Lung (tissue), 12 donors: ENCODE data around the gene IGLL1. TPM values are rescaled to one million over a fixed set of nuclear protein-coding genes. Genes with fewer than 3 reads are reported as not detected.

Source experiments
- ATAC-seq: fragments of 200-7000 bp; cut with Tn5 transposase; one replicate; pipeline ENCODE4 v1.9.1; 2020; ENCODE audit warnings: moderate number of reproducible peaks; ENCODE audit not compliant: insufficient read depth, low FRiP score
- DNase-seq, 3 donors: peaks; one replicate each; pipeline ENCODE4 v3.0.0-alpha.2; 2013 to 2017
- H3K27ac ChIP-seq, 2 donors: one replicate each; pipeline ENCODE4 v1.5.1; 2013; ENCODE audit warnings: mild to moderate bottlenecking in 2 of 2, moderate library complexity in 2 of 2, control low read depth in 1 of 2, inconsistent platforms in 1 of 2, low read depth in 1 of 2, low read length in 1 of 2
- H3K27me3 ChIP-seq, 3 donors: one replicate each; pipeline ENCODE4 v1.5.1; 2013; ENCODE audit warnings: low read length in 2 of 3; ENCODE audit not compliant: control insufficient read depth in 3 of 3, insufficient read depth in 3 of 3
- H3K36me3 ChIP-seq, 4 donors: one replicate each; pipeline ENCODE4 v1.5.1; 2013; ENCODE audit warnings: low read length in 4 of 4, mild to moderate bottlenecking in 1 of 4, moderate library complexity in 1 of 4; ENCODE audit not compliant: control insufficient read depth in 4 of 4, insufficient read depth in 4 of 4
- H3K4me1 ChIP-seq, 5 donors: one replicate each; pipeline ENCODE4 v1.5.1; 2013; ENCODE audit warnings: low read length in 5 of 5, mild to moderate bottlenecking in 2 of 5, moderate library complexity in 1 of 5; ENCODE audit not compliant: control insufficient read depth in 5 of 5, insufficient read depth in 5 of 5
- H3K4me3 ChIP-seq: one replicate; pipeline ENCODE4 v1.5.1; 2013; ENCODE audit warnings: mild to moderate bottlenecking, control low read depth, moderate library complexity
- H3K9ac ChIP-seq, 2 donors: one replicate each; pipeline ENCODE4 v1.5.1; 2013; ENCODE audit warnings: low read length in 2 of 2, control low read depth in 1 of 2; ENCODE audit not compliant: insufficient read depth in 1 of 2
- H3K9me3 ChIP-seq, 4 donors: one replicate each; pipeline ENCODE4 v1.5.1; 2013; ENCODE audit warnings: low read length in 3 of 4, mild to moderate bottlenecking in 1 of 4, moderate library complexity in 1 of 4; ENCODE audit not compliant: control insufficient read depth in 4 of 4, insufficient read depth in 3 of 4
- CTCF ChIP-seq: IDR thresholded peaks from 2 replicates; pipeline ENCODE4 v1.5.1; 2012; ENCODE audit warnings: mild to moderate bottlenecking; ENCODE audit errors: control extremely low read depth, extremely low read depth
- WGBS, 2 donors: extraction: QIAGEN DNeasy Blood & Tissue Kit; methylation state at CpG; one replicate each; pipeline ENCODE4 v1.1.7; 2013; 5-methylcytosine and 5-hydroxymethylcytosine counted together
- polyA plus RNA-seq, 2 donors: library from polyadenylated mRNA; stranded (reverse); fragments of 200-250 nt; gene quantifications; one replicate each; pipeline ENCODE4 v1.2.1, GENCODE V29; 2013
- total RNA-seq, 2 donors: library from RNA; depleted of rRNA in 1 of 2; stranded (reverse); fragments of >200 nt in 1 of 2; gene quantifications; one replicate each; pipeline ENCODE4 v1.2.1, GENCODE V29; 2014 to 2021
- donor health status: control.
- donor health status: control.
- donor health status: Bipolar disorder and iron deficiency.
- donor health status: healthy.
- donor health status: DM: yes; HTN: yes; CAD: no.

IGLL1 gene
- total and polyA plus RNA-seq, 4 donors, result 0.16 to 0.28 TPM; not detected in 2

DNA sequence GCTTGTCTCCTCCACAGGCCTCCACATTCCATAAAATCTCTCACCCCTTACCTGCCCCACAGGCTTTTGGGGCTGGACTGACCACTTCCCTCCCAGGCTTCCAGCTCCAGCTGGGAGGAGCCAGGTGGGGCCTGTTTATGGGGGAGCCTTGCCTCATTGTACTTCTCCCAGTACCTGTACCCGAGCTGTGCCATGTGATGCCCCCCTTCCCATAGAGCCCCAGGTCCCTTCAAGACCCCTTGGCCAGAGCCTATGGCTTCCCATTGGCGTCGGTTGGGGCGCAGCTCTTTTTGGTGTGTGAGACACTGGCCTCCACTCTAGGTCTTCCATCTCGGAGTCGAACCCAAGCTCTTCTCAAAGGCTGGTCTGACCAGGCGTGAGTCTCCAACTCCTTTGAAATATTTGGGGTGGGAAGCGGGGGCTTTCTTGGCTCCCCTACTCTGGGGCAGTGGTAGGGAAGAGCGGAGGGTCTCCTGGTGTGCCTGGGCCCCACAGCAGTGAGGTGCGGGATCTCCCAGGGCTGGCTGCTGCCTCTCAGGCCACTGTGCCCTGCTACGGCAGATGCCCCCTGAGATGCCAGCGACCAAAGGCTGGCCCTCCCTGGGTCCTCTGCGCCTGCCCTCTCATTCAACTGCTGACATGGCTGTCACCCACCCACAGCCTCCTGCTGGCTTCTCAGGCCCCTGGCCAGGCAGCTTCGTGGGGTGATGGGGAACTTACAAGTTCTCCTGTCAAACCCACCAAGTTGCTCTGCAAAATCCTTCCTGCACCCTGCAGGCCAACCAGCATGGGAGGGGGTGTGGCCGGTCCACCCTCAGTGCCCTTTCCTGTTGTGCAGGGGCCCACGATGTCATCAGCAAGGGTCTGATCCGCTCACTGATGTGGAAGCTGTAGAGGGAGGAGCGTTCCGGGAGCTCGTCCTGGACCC, 26.4 kb upstream of the IGLL1 start:
- Histone ChIP-seq H3K27ac (no peak overlapping the region), H3K9ac (no peak overlapping the region), H3K9me3 (no peaks in the 10 kb centered on the region), H3K36me3 (no peaks in the 10 kb centered on the region), H3K27me3 (no peaks in the 10 kb centered on the region), H3K4me1 (no peaks in the 10 kb centered on the region), H3K4me3 (no peak overlapping the region)
- no peak for TF ChIP-seq CTCF
- WGBS, 2 donors, result 84 to 90% methylated on average over 20 of the region's 20 CpGs
- no peak for ATAC-seq
- no peak for DNase-seq

DNA sequence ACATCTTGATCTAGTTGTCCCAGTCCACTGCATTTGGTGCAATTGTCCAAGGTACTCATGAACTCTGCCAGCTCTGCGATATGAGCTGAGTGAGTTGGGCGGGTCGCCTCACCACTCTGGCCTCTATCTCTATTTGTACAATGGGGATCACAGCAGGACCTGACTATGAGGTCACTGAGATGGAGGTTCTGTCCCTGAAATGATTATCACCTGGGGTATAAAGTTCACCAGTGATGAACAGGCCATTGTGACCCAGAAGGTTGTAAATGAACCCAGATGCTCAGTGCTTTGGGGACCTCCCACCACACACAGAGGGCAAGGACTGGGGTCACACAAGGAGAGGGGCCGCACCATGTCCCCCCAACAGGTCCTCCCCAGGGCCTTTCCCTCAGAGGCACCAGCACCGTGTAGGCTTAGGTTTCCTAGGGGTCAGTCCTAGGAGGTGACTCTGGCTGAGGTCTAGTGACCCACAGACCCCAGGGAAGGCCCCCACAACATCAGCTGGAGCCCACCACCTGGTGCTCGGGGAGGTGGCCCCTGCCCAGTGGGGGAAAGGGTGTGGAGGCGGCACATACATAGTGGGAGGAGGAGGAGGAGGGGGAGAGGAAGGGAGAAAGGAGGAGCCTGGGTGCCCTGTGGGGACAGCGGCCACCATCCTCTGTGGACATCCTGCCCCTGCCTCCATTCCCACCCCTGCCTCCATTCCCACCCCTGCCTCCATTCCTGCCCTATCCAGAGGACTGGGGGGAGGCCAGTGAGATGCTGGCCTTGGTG, 25.0 kb upstream of the IGLL1 start:
- H3K36me3 ChIP-seq, result no peaks in the 10 kb centered on the region
- no peak overlapping the region for H3K4me3 ChIP-seq
- WGBS, 2 donors, result 81 to 91% methylated on average over 7 to 8 of the region's 8 CpGs
- no peaks in the 10 kb centered on the region for H3K4me1 ChIP-seq
- H3K27ac ChIP-seq, result no peak overlapping the region
- H3K27me3 ChIP-seq, result no peaks in the 10 kb centered on the region
- no peak for TF ChIP-seq CTCF
- no peak overlapping the region for H3K9ac ChIP-seq
- DNase-seq (no peak), ATAC-seq (no peak)
- H3K9me3 ChIP-seq, result no peaks in the 10 kb centered on the region

GRCh38 chr22:23603266-23603665, 23.2 kb upstream of the IGLL1 start:
- Histone ChIP-seq H3K27me3 (no peaks in the 10 kb centered on the region), H3K9me3 (no peaks in the 10 kb centered on the region), H3K9ac (no peak overlapping the region), H3K36me3 (no peaks in the 10 kb centered on the region), H3K4me3 (no peak overlapping the region), H3K27ac (no peak overlapping the region), H3K4me1 (no peaks in the 10 kb centered on the region)
- DNase-seq (no peak), ATAC-seq (no peak)
- 80 to 92% methylated on average over 7 of the region's 7 CpGs for WGBS, 2 donors
- no peak for TF ChIP-seq CTCF
